Thyroid gland (tissue), 4 donors: ENCODE results near the gene SMAP2. TPM values are rescaled to one million over a fixed set of nuclear protein-coding genes. Genes with fewer than 3 reads are reported as not detected.

Experiments used
- DNase-seq, 2 donors: peaks; one replicate each; pipeline ENCODE4 v3.0.0-alpha.2; 2019
- H3K27ac ChIP-seq, 3 donors: fragments of 200-600 bp; sonication (generic); 1 replicate in 2 of 3; 2 replicates in 1 of 3; pipeline ENCODE4 v1.5.1; 2016 to 2019; ENCODE audit warnings: mild to moderate bottlenecking in 1 of 3, moderate library complexity in 1 of 3
- H3K27me3 ChIP-seq: fragments of 200-600 bp; sonication (generic); one replicate; pipeline ENCODE4 v1.5.1; 2019
- H3K36me3 ChIP-seq, 2 donors: fragments of 200-600 bp; sonication (generic); one replicate each; pipeline ENCODE4 v1.5.1; 2016 to 2019
- H3K4me1 ChIP-seq, 2 donors: fragments of 200-600 bp; sonication (generic); one replicate each; pipeline ENCODE4 v1.5.1; 2017 to 2019
- H3K4me3 ChIP-seq, 3 donors: fragments of 200-600 bp; sonication (generic); replicated peaks in 1 of 3; 1 replicate in 2 of 3; 2 replicates in 1 of 3; pipeline ENCODE4 v1.5.1; 2016; ENCODE audit warnings: mild to moderate bottlenecking in 1 of 3
- H3K9me3 ChIP-seq: fragments of 200-600 bp; sonication (generic); one replicate; pipeline ENCODE4 v1.5.1; 2017
- POLR2A ChIP-seq, 2 donors: fragments of 450-650 bp; IDR thresholded peaks; one replicate each; pipeline ENCODE4 v1.6.1; 2017; ENCODE audit warnings: antibody characterized with exemption in 2 of 2, mild to moderate bottlenecking in 2 of 2, moderate library complexity in 1 of 2
- WGBS, 2 donors: methylation state at CpG; one replicate each; pipeline ENCODE4 v1.1.5; 2017; 5-methylcytosine and 5-hydroxymethylcytosine counted together
- intact Hi-C: fragments of 100-400 bp; cut with DNase I; formaldehyde crosslinking; loops from one replicate; pipeline ENCODE4 v1.15.1; 2023
- total RNA-seq, 4 donors: library from RNA; depleted of rRNA; stranded (reverse); fragments of >200 nt; gene quantifications; one replicate each; pipeline ENCODE4 v1.2.3, GENCODE V29; 2016
- TF ChIP-seq, protein P1 (sequence below), 6 experiments: fragments of 200-600 bp in 3 of 6; fragments of 450-650 bp in 3 of 6; sonication (generic) in 3 of 6; IDR thresholded peaks; one replicate each; pipeline ENCODE4 v1.5.1; 2016 to 2019; ENCODE audit warnings: antibody characterized with exemption in 6 of 6, mild to moderate bottlenecking in 2 of 6, inconsistent platforms in 1 of 6, moderate library complexity in 1 of 6

Gene SMAP2
- total RNA-seq, 4 donors from 2014 or later, result 21.9 to 29.3 (median 26.8) TPM

DNA sequence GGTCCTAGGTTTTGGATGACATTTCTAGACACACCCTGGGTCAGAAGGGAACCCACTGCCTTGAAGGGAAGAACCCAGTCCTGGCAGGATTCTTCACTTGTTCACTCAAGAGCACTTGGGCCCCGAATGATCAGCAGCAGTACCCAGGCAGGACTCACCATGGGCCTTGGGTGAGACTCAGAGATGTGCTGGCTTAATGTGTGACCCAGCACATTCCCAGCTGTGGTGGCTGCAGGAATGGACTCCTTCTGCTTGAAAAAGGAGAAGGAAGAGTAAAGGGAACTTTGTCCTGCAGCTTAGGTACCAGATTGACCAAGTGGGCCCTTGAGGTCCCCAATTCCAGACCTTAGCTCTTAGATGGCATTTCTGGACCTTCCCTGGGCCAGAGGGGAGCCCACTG lies 12.3 kb upstream of the SMAP2 start:
- intact Hi-C loops, result no loop called here
- Histone ChIP-seq H3K4me1 (no peaks in the 10 kb centered on the region), H3K27ac (no peak overlapping the region), H3K36me3 (no peaks in the 10 kb centered on the region), H3K27me3 (no peaks in the 10 kb centered on the region), H3K9me3 (no peaks in the 10 kb centered on the region), H3K4me3 (no peak overlapping the region)
- no peak for DNase-seq
- WGBS, 2 donors, result 50 to 92% methylated on average over 1 of the region's 1 CpG
- no peak for TF ChIP-seq POLR2A (IDR thresholded peaks at IDR 0.05)
- TF ChIP-seq, protein P1, sequence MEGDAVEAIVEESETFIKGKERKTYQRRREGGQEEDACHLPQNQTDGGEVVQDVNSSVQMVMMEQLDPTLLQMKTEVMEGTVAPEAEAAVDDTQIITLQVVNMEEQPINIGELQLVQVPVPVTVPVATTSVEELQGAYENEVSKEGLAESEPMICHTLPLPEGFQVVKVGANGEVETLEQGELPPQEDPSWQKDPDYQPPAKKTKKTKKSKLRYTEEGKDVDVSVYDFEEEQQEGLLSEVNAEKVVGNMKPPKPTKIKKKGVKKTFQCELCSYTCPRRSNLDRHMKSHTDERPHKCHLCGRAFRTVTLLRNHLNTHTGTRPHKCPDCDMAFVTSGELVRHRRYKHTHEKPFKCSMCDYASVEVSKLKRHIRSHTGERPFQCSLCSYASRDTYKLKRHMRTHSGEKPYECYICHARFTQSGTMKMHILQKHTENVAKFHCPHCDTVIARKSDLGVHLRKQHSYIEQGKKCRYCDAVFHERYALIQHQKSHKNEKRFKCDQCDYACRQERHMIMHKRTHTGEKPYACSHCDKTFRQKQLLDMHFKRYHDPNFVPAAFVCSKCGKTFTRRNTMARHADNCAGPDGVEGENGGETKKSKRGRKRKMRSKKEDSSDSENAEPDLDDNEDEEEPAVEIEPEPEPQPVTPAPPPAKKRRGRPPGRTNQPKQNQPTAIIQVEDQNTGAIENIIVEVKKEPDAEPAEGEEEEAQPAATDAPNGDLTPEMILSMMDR (IDR thresholded peaks at IDR 0.05), result no peak

DNA sequence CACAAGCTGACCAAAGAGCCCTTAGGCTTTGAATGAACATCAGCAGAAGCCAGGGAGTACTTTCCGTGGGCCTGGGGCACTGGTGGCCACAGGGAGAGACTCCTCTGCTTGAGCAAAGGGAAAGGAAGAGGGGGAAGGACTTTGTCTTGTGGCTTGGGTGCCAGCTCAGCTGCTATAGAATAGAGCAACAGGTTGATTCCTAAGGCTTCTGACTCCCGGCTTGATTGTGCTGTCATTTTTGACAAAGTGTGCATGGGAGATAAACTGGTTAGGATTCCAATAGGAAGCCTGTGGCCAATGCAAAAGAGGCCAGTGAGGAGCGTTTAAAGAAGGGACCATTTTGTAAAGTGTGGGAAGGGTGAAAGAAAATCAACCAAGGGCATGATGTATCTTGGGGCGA lies 11.9 kb upstream of the SMAP2 start:
- TF ChIP-seq POLR2A (IDR thresholded peaks at IDR 0.05), result no peak
- TF ChIP-seq, protein P1 (IDR thresholded peaks at IDR 0.05), result no peak
- WGBS, 2 donors, result 92 to 95% methylated on average over 4 of the region's 4 CpGs

DNA sequence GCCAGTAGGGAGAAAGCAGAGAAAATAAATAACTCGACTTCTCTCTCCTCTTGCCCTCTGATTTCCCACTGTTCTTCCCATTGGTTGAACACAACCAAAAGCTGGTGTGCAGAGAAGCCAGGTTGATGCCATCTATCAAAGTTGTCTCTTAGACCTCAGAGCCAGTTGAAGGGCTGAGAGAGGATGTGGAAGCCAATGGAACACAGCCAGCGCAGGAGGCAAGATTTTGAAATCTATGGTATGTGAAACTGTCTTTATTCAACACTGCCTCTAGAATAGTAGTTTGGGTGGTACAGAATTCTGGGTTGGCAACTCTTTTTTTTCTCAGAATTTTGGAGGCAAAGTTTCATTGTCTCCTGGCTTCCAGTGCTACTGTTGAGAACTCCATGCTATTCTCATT lies 11.3 kb upstream of the SMAP2 start:
- DNase-seq, result no peak
- no peak for TF ChIP-seq POLR2A (IDR thresholded peaks at IDR 0.05)
- TF ChIP-seq, protein P1 (IDR thresholded peaks at IDR 0.05), result no peak
- H3K9me3 ChIP-seq, result no peaks in the 10 kb centered on the region
- 77 to 96% methylated on average over 2 of the region's 2 CpGs for WGBS, 2 donors
- H3K36me3 ChIP-seq, result no peaks in the 10 kb centered on the region
- no peaks in the 10 kb centered on the region for H3K27me3 ChIP-seq
- no peaks in the 10 kb centered on the region for H3K4me1 ChIP-seq
- no peak overlapping the region for H3K4me3 ChIP-seq
- H3K27ac ChIP-seq, result no peak overlapping the region
- intact Hi-C loops, result no loop called here

More for the DNA sequence above, 11.9 kb upstream of the SMAP2 start:
- Histone ChIP-seq H3K27me3 (no peaks in the 10 kb centered on the region), H3K4me1 (no peaks in the 10 kb centered on the region), H3K27ac (no peak overlapping the region), H3K36me3 (no peaks in the 10 kb centered on the region), H3K4me3 (no peak overlapping the region), H3K9me3 (no peaks in the 10 kb centered on the region)
- intact Hi-C loops, result no loop called here
- DNase-seq, result no peak

DNA sequence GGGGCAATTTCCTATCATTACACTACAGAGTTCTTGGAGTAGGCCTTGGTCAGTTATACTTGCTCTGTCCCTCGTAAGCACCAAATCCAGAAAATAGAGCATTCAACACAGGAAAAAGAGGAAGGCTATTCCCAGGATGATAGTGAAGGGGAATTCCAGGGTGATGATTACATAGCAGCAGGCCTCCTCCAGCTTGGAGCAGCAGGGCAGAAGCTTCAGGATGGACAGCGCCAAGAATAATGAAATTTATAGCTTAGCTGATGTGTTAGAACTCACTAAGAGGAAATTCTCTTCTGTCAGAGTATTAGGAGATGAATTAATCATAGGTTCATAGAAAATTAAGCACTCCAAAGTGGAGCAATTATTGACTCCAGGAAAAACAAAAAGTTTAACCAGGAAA lies 10.8 kb upstream of the SMAP2 start:
- DNase-seq, result no peak
- TF ChIP-seq, protein P1 (IDR thresholded peaks at IDR 0.05), result no peak
- TF ChIP-seq POLR2A (IDR thresholded peaks at IDR 0.05), result no peak

DNA sequence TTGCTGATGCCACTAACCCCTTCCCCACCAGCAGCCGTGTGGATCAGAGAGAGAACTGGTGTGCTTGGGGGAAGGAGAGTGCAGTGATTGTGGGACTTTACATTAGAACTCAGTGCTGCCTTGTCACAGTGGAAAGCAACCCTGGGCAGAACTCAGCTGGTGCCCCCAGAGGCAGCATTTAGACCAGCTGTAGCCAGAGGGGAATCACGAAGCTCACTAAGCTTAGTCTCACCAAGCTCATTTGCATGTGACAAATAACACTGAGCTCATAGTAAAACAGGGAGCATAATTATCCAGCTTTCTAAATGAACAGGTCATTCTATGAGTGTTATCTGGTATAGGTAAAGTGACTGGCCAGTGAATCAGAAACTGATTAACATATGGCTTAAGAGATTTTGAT lies 9.8 kb upstream of the SMAP2 start:
- TF ChIP-seq, protein P1 (IDR thresholded peaks at IDR 0.05), result no peak
- no peak for TF ChIP-seq POLR2A (IDR thresholded peaks at IDR 0.05)
- Histone ChIP-seq H3K4me3 (no peak overlapping the region), H3K4me1 (no peaks in the 10 kb centered on the region), H3K27ac (no peak overlapping the region), H3K36me3 (no peaks in the 10 kb centered on the region), H3K27me3 (no peaks in the 10 kb centered on the region), H3K9me3 (no peaks in the 10 kb centered on the region)
- 26 to 33% methylated on average over 2 of the region's 2 CpGs for WGBS, 2 donors
- no peak for DNase-seq
- intact Hi-C loops, result no loop called here

More for the DNA sequence above, 10.8 kb upstream of the SMAP2 start:
- Histone ChIP-seq H3K4me3 (no peak overlapping the region), H3K36me3 (no peaks in the 10 kb centered on the region), H3K27me3 (no peaks in the 10 kb centered on the region), H3K27ac (no peak overlapping the region), H3K4me1 (no peaks in the 10 kb centered on the region), H3K9me3 (no peaks in the 10 kb centered on the region)
- intact Hi-C loops, result no loop called here
- 61 to 82% methylated on average over 2 of the region's 2 CpGs for WGBS, 2 donors
